H1 (cell line): ENCODE measurements around the gene GMEB2.

Source experiments
- CBX5 ChIP-seq: fragments of 300-800, 300-1000 bp; sonication (generic); IDR thresholded peaks from 2 replicates; pipeline ENCODE4 v1.7.1; 2016; ENCODE audit warnings: antibody characterized with exemption, low read length, low read depth
- CEBPB ChIP-seq: IDR thresholded peaks from 2 replicates; pipeline ENCODE4 v1.6.1; 2012; ENCODE audit warnings: low read depth, low read length
- CTCF ChIP-seq, 3 experiments: IDR thresholded peaks; 1 replicate in 2 of 3; 2 replicates in 1 of 3; pipeline versions ENCODE4 v1.5.1 to v1.6.1; 2011; ENCODE audit warnings: low read length in 3 of 3, mild to moderate bottlenecking in 3 of 3, inconsistent platforms in 2 of 3, low read depth in 1 of 3, moderate library complexity in 1 of 3; ENCODE audit not compliant: insufficient read depth in 1 of 3; ENCODE audit errors: control extremely low read depth in 1 of 3
- EZH2 ChIP-seq: fragments of 200-600 bp; sonication (generic); IDR thresholded peaks from 2 replicates; pipeline ENCODE4 v1.7.1; 2012; ENCODE audit warnings: low read depth, mild to moderate bottlenecking, moderate library complexity, low read length, inconsistent platforms; ENCODE audit not compliant: severe bottlenecking
- GTF2F1 ChIP-seq: IDR thresholded peaks from 2 replicates; pipeline ENCODE4 v1.6.1; 2012; ENCODE audit warnings: low read depth, low read length, improper control_type of control experiment, borderline replicate concordance
- KDM1A ChIP-seq: fragments of 200-600, 300-600 bp; sonication (generic); IDR thresholded peaks from 2 replicates; pipeline ENCODE4 v1.7.1; 2016; ENCODE audit warnings: mild to moderate bottlenecking, low read length, borderline replicate concordance
- MAX ChIP-seq: IDR thresholded peaks from 2 replicates; pipeline ENCODE4 v1.6.1; 2012; ENCODE audit warnings: inconsistent platforms
- NANOG ChIP-seq: IDR thresholded peaks from 2 replicates; pipeline ENCODE4 v1.6.1; 2011; ENCODE audit warnings: low read length, low read depth, mild to moderate bottlenecking, inconsistent platforms; ENCODE audit not compliant: insufficient read depth, poor library complexity, severe bottlenecking
- POLR2A ChIP-seq, 2 experiments: IDR thresholded peaks; 1 replicate in 1 of 2; 2 replicates in 1 of 2; pipeline ENCODE4 v1.6.1; 2011; ENCODE audit warnings: low read depth in 2 of 2, low read length in 2 of 2, mild to moderate bottlenecking in 2 of 2; ENCODE audit errors: control extremely low read depth in 1 of 2
- SIX5 ChIP-seq: IDR thresholded peaks from 2 replicates; pipeline ENCODE4 v1.6.1; 2011; ENCODE audit warnings: mild to moderate bottlenecking, low read depth, low read length
- TAF1 ChIP-seq: IDR thresholded peaks from 2 replicates; pipeline ENCODE4 v1.6.1; 2011; ENCODE audit warnings: mild to moderate bottlenecking, low read depth, low read length

GRCh38 chr20:63598479-63599395 lies 28.2 kb downstream of the GMEB2 start:
- TF ChIP-seq CBX5: no peak
- no peak for TF ChIP-seq POLR2A (IDR thresholded peaks at IDR 0.05; ENCODE audit: control extremely low read depth in 1 of 2, low read depth in 2 of 2, low read length in 2 of 2)
- TF ChIP-seq CEBPB: no peak
- TF ChIP-seq CTCF (IDR thresholded peaks at IDR 0.05; ENCODE audit: control extremely low read depth in 1 of 3, insufficient read depth in 1 of 3, low read depth in 1 of 3, low read length in 3 of 3): no peak
- TF ChIP-seq GTF2F1: no peak
- TF ChIP-seq EZH2: no peak
- TF ChIP-seq KDM1A: no peak
- TF ChIP-seq MAX: no peak
- no peak for TF ChIP-seq SIX5
- TF ChIP-seq TAF1: no peak
- TF ChIP-seq NANOG: no peak
